Erythroblast (primary cell): ENCODE measurements around the gene CYS1.

Experiments used
- GATA1 ChIP-seq: IDR thresholded peaks from 2 replicates; pipeline ENCODE4 v1.6.1; 2011; ENCODE audit warnings: low read depth, mild to moderate bottlenecking, control low read depth, low read length, moderate library complexity
- POLR2A ChIP-seq: IDR thresholded peaks from 2 replicates; pipeline ENCODE4 v1.6.1; 2011; ENCODE audit warnings: mild to moderate bottlenecking, low read length

- no peak for TF ChIP-seq POLR2A
- TF ChIP-seq GATA1 = no peak
These were observed 26.9 kb downstream of the CYS1 start for GRCh38 chr2:10053351-10053750.
